Loucy (cell line): ENCODE data around the gene MBD6.

Source experiments
- H2AFZ ChIP-seq: fragments of 200-600 bp; sonication (generic); 2 replicates; pipeline ENCODE4 v1.6.0; 2016; ENCODE audit warnings: antibody characterized with exemption, mild to moderate bottlenecking, low read length, moderate library complexity
- H3F3A ChIP-seq: fragments of 200-600 bp; 2 replicates; pipeline ENCODE4 v1.6.0; 2016; ENCODE audit warnings: antibody characterized with exemption, low read depth, mild to moderate bottlenecking
- H3K27me3 ChIP-seq: fragments of 200-600 bp; sonication (generic); 2 replicates; pipeline ENCODE4 v1.6.1; 2014; ENCODE audit warnings: low read length, mild to moderate bottlenecking; ENCODE audit not compliant: insufficient read depth, poor library complexity, severe bottlenecking
- H3K36me3 ChIP-seq: fragments of 200-600 bp; sonication (generic); 2 replicates; pipeline ENCODE4 v1.6.1; 2016; ENCODE audit warnings: low read length; ENCODE audit not compliant: insufficient read depth
- H3K4me1 ChIP-seq: fragments of 200-600 bp; sonication (generic); 2 replicates; pipeline ENCODE4 v1.5.1; 2014; ENCODE audit warnings: low read length, mild to moderate bottlenecking; ENCODE audit not compliant: insufficient read depth, poor library complexity, severe bottlenecking
- H3K4me2 ChIP-seq: fragments of 200-600 bp; sonication (generic); 2 replicates; pipeline ENCODE4 v1.6.0; 2014; ENCODE audit warnings: antibody characterized with exemption, low read length, low read depth, mild to moderate bottlenecking; ENCODE audit not compliant: poor library complexity, severe bottlenecking
- H3K4me3 ChIP-seq: fragments of 200-600 bp; sonication (generic); 2 replicates; pipeline ENCODE4 v1.5.1; 2014; ENCODE audit warnings: low read length, mild to moderate bottlenecking, mixed read lengths; ENCODE audit not compliant: poor library complexity, severe bottlenecking
- H3K79me2 ChIP-seq: fragments of 200-600 bp; sonication (generic); 2 replicates; pipeline ENCODE4 v1.6.1; 2014; ENCODE audit warnings: low read length; ENCODE audit not compliant: insufficient read depth
- H3K9ac ChIP-seq: fragments of 200-600 bp; sonication (generic); 2 replicates; pipeline ENCODE4 v1.6.0; 2014; ENCODE audit warnings: mild to moderate bottlenecking, low read depth, low read length, moderate library complexity; ENCODE audit not compliant: poor library complexity, severe bottlenecking
- H3K9me2 ChIP-seq: fragments of 200-600 bp; sonication (generic); replicated peaks from 2 replicates; pipeline ENCODE4 v1.6.1; 2016; ENCODE audit warnings: low read depth, low read length, mixed read lengths
- H3K9me3 ChIP-seq: fragments of 200-600 bp; sonication (generic); 2 replicates; pipeline ENCODE4 v1.6.1; 2014; ENCODE audit warnings: mild to moderate bottlenecking, antibody characterized with exemption, low read length, low read depth; ENCODE audit not compliant: insufficient read depth
- H4K20me1 ChIP-seq: fragments of 200-600 bp; sonication (generic); 2 replicates; pipeline ENCODE4 v1.6.0; 2014; ENCODE audit warnings: antibody characterized with exemption, low read length, mild to moderate bottlenecking; ENCODE audit not compliant: insufficient read depth, poor library complexity, severe bottlenecking
- EZH2phosphoT487 ChIP-seq: fragments of 200-600 bp; IDR thresholded peaks from 2 replicates; pipeline ENCODE4 v1.6.1; 2018; ENCODE audit warnings: antibody characterized with exemption, mild to moderate bottlenecking, moderate library complexity, borderline replicate concordance
- TF ChIP-seq, protein P1 (sequence below): fragments of 200-600 bp; sonication (generic); conservative IDR thresholded peaks from 2 replicates; pipeline ENCODE4 v1.5.1; 2014; ENCODE audit warnings: mild to moderate bottlenecking, antibody characterized with exemption, low read length

Gene MBD6

GRCh38 chr12:57545809-57546437, 23.3 kb downstream of the MBD6 start:
- Histone ChIP-seq H3K9me2 (no peaks in the 10 kb centered on the region), H3F3A (no peaks in the 10 kb centered on the region), H3K4me3 (peak overlapping the region; percentile 93), H3K36me3 (no peaks in the 10 kb centered on the region), H3K4me1 (peaks cover 31% of the 10 kb centered on the region), H4K20me1 (peaks cover 9% of the 10 kb centered on the region), H3K27me3 (no peaks in the 10 kb centered on the region), H3K9me3 (no peaks in the 10 kb centered on the region), H2AFZ (no peak overlapping the region), H3K79me2 (peaks cover 23% of the 10 kb centered on the region), H3K9ac (peak overlapping the region; percentile 98), H3K4me2 (peak overlapping the region; percentile 99)
- TF ChIP-seq EZH2phosphoT487: no peak
- TF ChIP-seq, protein P1, sequence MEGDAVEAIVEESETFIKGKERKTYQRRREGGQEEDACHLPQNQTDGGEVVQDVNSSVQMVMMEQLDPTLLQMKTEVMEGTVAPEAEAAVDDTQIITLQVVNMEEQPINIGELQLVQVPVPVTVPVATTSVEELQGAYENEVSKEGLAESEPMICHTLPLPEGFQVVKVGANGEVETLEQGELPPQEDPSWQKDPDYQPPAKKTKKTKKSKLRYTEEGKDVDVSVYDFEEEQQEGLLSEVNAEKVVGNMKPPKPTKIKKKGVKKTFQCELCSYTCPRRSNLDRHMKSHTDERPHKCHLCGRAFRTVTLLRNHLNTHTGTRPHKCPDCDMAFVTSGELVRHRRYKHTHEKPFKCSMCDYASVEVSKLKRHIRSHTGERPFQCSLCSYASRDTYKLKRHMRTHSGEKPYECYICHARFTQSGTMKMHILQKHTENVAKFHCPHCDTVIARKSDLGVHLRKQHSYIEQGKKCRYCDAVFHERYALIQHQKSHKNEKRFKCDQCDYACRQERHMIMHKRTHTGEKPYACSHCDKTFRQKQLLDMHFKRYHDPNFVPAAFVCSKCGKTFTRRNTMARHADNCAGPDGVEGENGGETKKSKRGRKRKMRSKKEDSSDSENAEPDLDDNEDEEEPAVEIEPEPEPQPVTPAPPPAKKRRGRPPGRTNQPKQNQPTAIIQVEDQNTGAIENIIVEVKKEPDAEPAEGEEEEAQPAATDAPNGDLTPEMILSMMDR: no peak

- Histone ChIP-seq H4K20me1 (peaks cover 9% of the 10 kb centered on the region), H3K36me3 (no peaks in the 10 kb centered on the region), H3K79me2 (peaks cover 23% of the 10 kb centered on the region), H3K9ac (peak within 1 kb of the TSS; percentile 98), H3K4me2 (peak within 1 kb of the TSS; percentile 99), H3F3A (no peaks in the 10 kb centered on the region), H3K9me3 (no peaks in the 10 kb centered on the region), H3K4me1 (peaks cover 31% of the 10 kb centered on the region), H3K4me3 (peak within 1 kb of the TSS; percentile 93), H2AFZ (peak within 1 kb of the TSS; percentile 99), H3K27me3 (no peaks in the 10 kb centered on the region), H3K9me2 (no peaks in the 10 kb centered on the region)
- TF ChIP-seq, protein P1: peak; percentile 33
- no peak for TF ChIP-seq EZH2phosphoT487
These were observed 24.0 kb downstream of the MBD6 start, which contains the start of gene DCTN2 for GRCh38 chr12:57546438-57547287. Gene DCTN2 (minus strand): TSS chr12:57547192. CDS start chr12:57547063, 129 bp downstream.

DNA sequence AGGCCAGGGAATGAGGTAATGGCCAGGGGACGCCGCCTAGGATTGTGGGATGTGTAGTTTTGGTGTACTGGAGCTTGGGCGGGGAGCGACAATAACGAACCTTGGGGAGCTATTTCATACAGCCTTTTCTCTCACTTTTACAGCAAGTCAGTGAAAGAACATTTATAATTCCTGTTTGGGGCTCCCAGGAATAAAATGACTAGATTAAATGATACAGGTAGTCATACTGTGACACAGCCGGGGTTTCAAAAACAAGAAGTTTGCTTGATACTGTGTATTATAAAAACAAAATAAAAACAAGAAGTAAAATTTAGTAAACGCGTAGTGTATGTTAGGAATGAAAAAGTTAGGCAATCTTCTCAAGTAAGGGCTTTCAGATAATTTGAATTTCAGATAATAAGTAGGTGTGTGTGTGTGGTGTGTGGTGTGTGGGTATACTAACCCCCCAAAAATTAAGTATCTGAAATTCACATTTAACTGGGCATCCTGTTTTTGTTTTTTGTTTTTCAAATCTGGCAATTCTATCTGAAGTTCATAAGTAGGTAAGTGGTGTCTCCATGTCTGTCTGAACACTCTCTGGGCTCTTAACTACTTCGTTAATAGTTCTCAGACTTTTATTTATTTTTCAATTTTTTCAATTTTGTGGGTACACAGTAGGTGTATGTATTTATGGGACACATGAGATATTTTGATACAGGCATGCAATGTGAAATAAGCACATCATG, 24.8 kb downstream of the MBD6 start:
- peaks cover 23% of the 10 kb centered on the region for H3K79me2 ChIP-seq
- peak overlapping the region; percentile 93 for H3K4me3 ChIP-seq
- peaks cover 9% of the 10 kb centered on the region for H4K20me1 ChIP-seq
- peak overlapping the region; percentile 99 for H2AFZ ChIP-seq
- H3K9me2 ChIP-seq: no peaks in the 10 kb centered on the region
- H3K4me1 ChIP-seq: peaks cover 31% of the 10 kb centered on the region
- H3K27me3 ChIP-seq: no peaks in the 10 kb centered on the region
- no peaks in the 10 kb centered on the region for H3K36me3 ChIP-seq
- no peaks in the 10 kb centered on the region for H3F3A ChIP-seq
- H3K9ac ChIP-seq: peak overlapping the region; percentile 98
- peak overlapping the region; percentile 87 for H3K4me2 ChIP-seq
- H3K9me3 ChIP-seq: no peaks in the 10 kb centered on the region
- TF ChIP-seq EZH2phosphoT487: no peak
- TF ChIP-seq, protein P1: no peak
